Gastroesophageal sphincter (tissue), 4 donors: Measurements from ENCODE around the gene UBR4. TPM values are rescaled to one million over a fixed set of nuclear protein-coding genes. Genes with fewer than 3 reads are reported as not detected.

Experiments
- ATAC-seq: fragments of 150-250 bp; one replicate; pipeline ENCODE4 v1.9.1; 2016; ENCODE audit warnings: mild to moderate bottlenecking, moderate library complexity
- H3K27ac ChIP-seq, 4 donors: fragments of 200-600 bp; sonication (generic) in 3 of 4; 1 replicate in 3 of 4; 2 replicates in 1 of 4; pipeline ENCODE4 v1.5.1; 2016 to 2019
- H3K27me3 ChIP-seq: fragments of 200-600 bp; sonication (generic); one replicate; pipeline ENCODE4 v1.5.1; 2019
- H3K36me3 ChIP-seq, 2 donors: fragments of 200-600 bp; sonication (generic); one replicate each; pipeline ENCODE4 v1.5.1; 2019; ENCODE audit warnings: control low read depth in 1 of 2
- H3K4me1 ChIP-seq, 3 donors: fragments of 200-600 bp; sonication (generic); 1 replicate in 2 of 3; 2 replicates in 1 of 3; pipeline ENCODE4 v1.5.1; 2016 to 2019; ENCODE audit warnings: control low read depth in 2 of 3
- H3K4me3 ChIP-seq, 2 donors: fragments of 200-600 bp; sonication (generic); one replicate each; pipeline ENCODE4 v1.5.1; 2019; ENCODE audit warnings: mild to moderate bottlenecking in 1 of 2, moderate library complexity in 1 of 2
- H3K9me3 ChIP-seq, 3 donors: fragments of 200-600 bp; sonication (generic); one replicate each; pipeline ENCODE4 v1.5.1; 2017 to 2019; ENCODE audit warnings: control low read depth in 2 of 3
- CTCF ChIP-seq, 4 experiments: fragments of 200-600 bp in 2 of 4; fragments of 450-650 bp in 2 of 4; sonication (generic) in 1 of 4; IDR thresholded peaks; one replicate each; pipeline ENCODE4 v1.5.1; 2017 to 2019; ENCODE audit warnings: antibody characterized with exemption in 4 of 4, mild to moderate bottlenecking in 2 of 4, moderate library complexity in 2 of 4
- EP300 ChIP-seq: sonication (generic); formaldehyde crosslinking; IDR thresholded peaks from one replicate; pipeline ENCODE4 v1.6.1; 2017; ENCODE audit warnings: antibody characterized with exemption, mild to moderate bottlenecking
- POLR2A ChIP-seq, 2 donors: fragments of 450-650 bp; IDR thresholded peaks; one replicate each; pipeline ENCODE4 v1.6.1; 2017; ENCODE audit warnings: antibody characterized with exemption in 2 of 2, mild to moderate bottlenecking in 2 of 2, moderate library complexity in 1 of 2
- POLR2AphosphoS5 ChIP-seq: sonication (generic); formaldehyde crosslinking; IDR thresholded peaks from one replicate; pipeline ENCODE4 v1.6.1; 2017; ENCODE audit warnings: antibody characterized with exemption
- WGBS, 2 donors: methylation state at CpG; one replicate each; pipeline ENCODE4 v1.1.5; 2018; ENCODE audit warnings: low coverage in 1 of 2; 5-methylcytosine and 5-hydroxymethylcytosine counted together
- total RNA-seq, 4 donors: library from RNA; depleted of rRNA; stranded (reverse); fragments of >200 nt; gene quantifications; one replicate each; pipeline ENCODE4 v1.1.0, GENCODE V29; 2016

Gene UBR4
- total RNA-seq, 4 donors from 2014 or later: 79.3 to 200 (median 191) TPM

GRCh38 chr1:19254416-19254815, 44.4 kb upstream of the UBR4 start:
- no peaks in the 10 kb centered on the region for H3K27me3 ChIP-seq
- peaks cover 2 to 42% (median 23%) of the 10 kb centered on the region in 3 donors for H3K4me1 ChIP-seq
- no peaks in the 10 kb centered on the region for H3K9me3 ChIP-seq
- peaks cover 0 to 44% of the 10 kb centered on the region in 2 donors for H3K36me3 ChIP-seq
- no peak overlapping the region for H3K4me3 ChIP-seq
- H3K27ac ChIP-seq: no peak overlapping the region
- TF ChIP-seq CTCF (IDR thresholded peaks at IDR 0.05) (no peak), POLR2A (IDR thresholded peaks at IDR 0.05) (no peak), POLR2AphosphoS5 (no peak), EP300 (no peak)
- no peak for ATAC-seq

- Histone ChIP-seq H3K36me3 (peaks cover 0 to 15% of the 10 kb centered on the region in 2 donors), H3K4me3 (peak within 1 kb of the TSS; percentile 64 to 85), H3K27me3 (no peaks in the 10 kb centered on the region), H3K9me3 (no peaks in the 10 kb centered on the region), H3K27ac (peak within 1 kb of the TSS; percentile 74 to 95 (median 94)), H3K4me1 (peaks cover 2 to 43% (median 23%) of the 10 kb centered on the region in 3 donors)
- TF ChIP-seq EP300 (no peak), POLR2AphosphoS5 (peak; percentile 53), POLR2A (IDR thresholded peaks at IDR 0.05) (peak; percentile 33 to 34), CTCF (IDR thresholded peaks at IDR 0.05) (peak in 1 of 4 experiments; percentile 32)
- WGBS, 2 donors: 0% methylated on average over 7 of the region's 81 CpGs; no CpG with 5 or more reads in 1 of the 2 donors
- ATAC-seq: peak; percentile 97
These were observed 41.5 kb upstream of the UBR4 start, which contains the start of the genes EMC1 and MRTO4 for GRCh38 chr1:19251305-19252196. Gene EMC1 (minus strand): TSS chr1:19251524. CDS start chr1:19251509, 15 bp downstream. Gene MRTO4 (plus strand): TSS chr1:19251805. CDS start chr1:19251836, 31 bp downstream.

- Histone ChIP-seq H3K9me3 (no peaks in the 10 kb centered on the region), H3K27me3 (no peaks in the 10 kb centered on the region), H3K27ac (peak overlapping the region; percentile 74 to 95 (median 94)), H3K36me3 (peaks cover 0 to 11% of the 10 kb centered on the region in 2 donors), H3K4me1 (peaks cover 2 to 43% (median 23%) of the 10 kb centered on the region in 3 donors), H3K4me3 (peak overlapping the region; percentile 64 to 85)
- 9 to 36% methylated on average over 4 to 12 of the region's 14 CpGs for WGBS, 2 donors
- TF ChIP-seq EP300 (no peak), POLR2AphosphoS5 (no peak), CTCF (IDR thresholded peaks at IDR 0.05) (no peak), POLR2A (IDR thresholded peaks at IDR 0.05) (no peak)
- ATAC-seq: no peak
These were observed 40.7 kb upstream of the UBR4 start for GRCh38 chr1:19250629-19251304.

- Histone ChIP-seq H3K36me3 (peaks cover 0 to 96% of the 10 kb centered on the region in 2 donors), H3K27me3 (no peaks in the 10 kb centered on the region), H3K4me1 (peaks cover 0 to 4% (median 0%) of the 10 kb centered on the region in 3 donors), H3K9me3 (no peaks in the 10 kb centered on the region), H3K27ac (peak overlapping the region in 3 of 4 donors; percentile 43 to 60 (median 53)), H3K4me3 (no peak overlapping the region)
- peak; percentile 96 for ATAC-seq
- 42 to 57% methylated on average over 2 to 7 of the region's 7 CpGs for WGBS, 2 donors
- TF ChIP-seq POLR2AphosphoS5 (peak; percentile 53), EP300 (no peak), CTCF (IDR thresholded peaks at IDR 0.05) (peak; percentile 87 to 95 (median 94))
These were observed 30.8 kb upstream of the UBR4 start for GRCh38 chr1:19240673-19241538.
